HepG2 (cell line): Measurements from ENCODE around the gene TBXAS1.

ENCODE experiments used
- ISL2 ChIP-seq: sonication (generic); formaldehyde crosslinking; IDR thresholded peaks from 2 replicates; pipeline ENCODE4 v1.5.0; 2020; ENCODE audit warnings: missing genetic modification reagents
- MXD4 ChIP-seq: IDR thresholded peaks from 2 replicates; pipeline ENCODE4 v1.6.1; 2016; ENCODE audit warnings: mild to moderate bottlenecking, missing biosample characterization, missing genetic modification reagents

DNA sequence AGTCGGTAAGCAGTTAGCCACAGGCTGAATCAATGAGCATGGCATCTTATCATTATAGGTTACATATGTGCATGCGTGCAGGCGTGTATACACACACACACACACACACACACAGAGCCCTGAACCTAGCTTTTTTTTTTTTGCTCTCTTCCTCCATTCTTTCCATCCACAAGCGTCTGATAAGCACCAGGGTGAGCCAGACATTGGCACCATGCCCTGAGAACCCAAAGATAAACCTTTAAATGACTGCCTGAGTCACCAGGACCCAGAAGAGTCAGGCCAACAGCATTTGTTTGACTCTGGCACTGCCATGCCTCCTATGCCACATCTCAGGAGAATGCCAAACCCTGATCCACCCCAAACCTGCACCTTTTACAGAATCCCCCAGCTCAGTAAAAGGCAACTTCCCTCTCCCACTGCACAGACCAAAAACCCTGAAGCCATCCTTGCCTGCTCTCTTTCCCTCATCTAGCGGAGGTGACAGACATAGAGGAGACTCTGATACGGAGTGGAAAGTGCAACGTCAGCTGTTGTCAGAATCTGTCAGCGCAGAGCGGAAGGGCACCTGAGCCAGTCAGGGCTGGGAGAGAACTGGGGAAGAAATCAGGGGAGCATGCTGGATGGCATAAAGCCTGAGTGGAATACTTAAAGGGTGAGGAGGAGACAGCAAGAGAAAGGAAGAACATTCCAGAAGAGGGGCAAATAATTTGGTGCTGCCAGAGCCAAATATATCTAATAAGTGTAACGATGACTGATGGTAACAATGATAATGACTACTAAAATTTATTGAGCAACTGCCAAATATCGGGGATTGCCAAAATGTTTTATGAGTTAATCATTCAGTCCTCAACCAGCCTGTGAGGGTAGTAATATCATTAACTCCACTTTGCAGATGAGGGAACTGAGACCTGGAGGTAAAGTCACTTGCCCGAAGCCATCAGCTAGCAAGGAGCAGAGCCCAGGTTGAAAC is 230.5 kb downstream of the TBXAS1 start:
- TF ChIP-seq MXD4 (no peak), ISL2 (CRISPR knock-in tag) (no peak)
